K562 (cell line): ENCODE measurements around the gene TUBG2. TPM values are rescaled to one million over a fixed set of nuclear protein-coding genes. Genes with fewer than 3 reads are reported as not detected.

Source experiments
- ATAC-seq: fragments of 200-7000 bp; cut with Tn5 transposase; 3 replicates; pipeline ENCODE4 v1.9.1; 2020; ENCODE audit warnings: moderate library complexity
- Bru-seq: library from RNA; stranded (reverse); fragments of 400-500 nt; gene quantifications from one replicate; lab custom pipeline; 2021; lab: Mats Ljungman, UMichigan
- BruChase-seq, 2 experiments: library from RNA; stranded (reverse); fragments of 400-500 nt; gene quantifications; one replicate each; lab custom pipeline; 2021; lab: Mats Ljungman, UMichigan
- BruUV-seq: library from RNA; stranded (reverse); fragments of 400-500 nt; replicated peaks from 2 replicates; lab custom pipeline; 2021; lab: Mats Ljungman, UMichigan
- CTCF ChIA-PET: fragments of 300-600 bp; formaldehyde crosslinking; extraction: SDS; loops from one replicate; lab custom pipeline; 2021; ENCODE audit warnings: low intra/inter-chr PET ratio; lab: Yijun Ruan, JAX
- POLR2A ChIA-PET: fragments of 300-600, 350-650 bp; sonication (Branson Sonifier 250); formaldehyde crosslinking; extraction: SDS; loops from one replicate; lab custom pipeline; 2021; ENCODE audit warnings: antibody characterized with exemption, inconsistent platforms; lab: Yijun Ruan, JAX
- DNase-seq, 4 experiments: peaks; one replicate each; pipeline versions ENCODE4 v3.0.0 to v3.0.0-alpha.2; 2011 to 2018; ENCODE audit warnings: low spot score in 3 of 4, mixed read lengths in 3 of 4; ENCODE audit errors: extremely low read depth in 1 of 4
- FAIRE-seq: peaks from 2 replicates; lab custom pipeline; 2011; peaks lifted over from hg19 to GRCh38; lab: Jason Lieb, UNC
- H2AFZ ChIP-seq: 2 replicates; pipeline ENCODE4 v1.6.0; 2011; ENCODE audit warnings: low read depth, low read length, control low read depth, inconsistent platforms
- H3K27ac ChIP-seq: fragments of 200-600 bp; 3 replicates; pipeline ENCODE4 v1.8.0; 2011; ENCODE audit warnings: low read depth, mild to moderate bottlenecking, control low read depth, inconsistent platforms, low read length, moderate library complexity, mixed read lengths; ENCODE audit errors: extremely low read depth
- H3K27me3 ChIP-seq, 2 experiments: fragments of 300-600 bp in 1 of 2; 2 replicates in 1 of 2; 3 replicates in 1 of 2; pipeline versions ENCODE4 v1.6.0 to v1.8.0; 2011; ENCODE audit warnings: inconsistent platforms in 2 of 2, low read length in 2 of 2, mild to moderate bottlenecking in 1 of 2, mixed read lengths in 1 of 2, moderate library complexity in 1 of 2; ENCODE audit not compliant: control insufficient read depth in 2 of 2, insufficient read depth in 2 of 2
- H3K36me3 ChIP-seq: fragments of 300-600 bp; 3 replicates; pipeline ENCODE4 v1.8.0; 2011; ENCODE audit warnings: mild to moderate bottlenecking, low read length, inconsistent platforms; ENCODE audit not compliant: control insufficient read depth, insufficient read depth
- H3K4me1 ChIP-seq, 2 experiments: fragments of 200-600 bp in 1 of 2; replicated peaks in 1 of 2; 2 replicates in 1 of 2; 3 replicates in 1 of 2; pipeline versions ENCODE4 v1.5.1 to v1.8.0; 2011; ENCODE audit warnings: inconsistent platforms in 2 of 2, low read length in 2 of 2, mild to moderate bottlenecking in 1 of 2, mixed read lengths in 1 of 2, moderate library complexity in 1 of 2; ENCODE audit not compliant: control insufficient read depth in 2 of 2, insufficient read depth in 2 of 2
- H3K4me2 ChIP-seq: 2 replicates; pipeline ENCODE4 v1.6.1; 2011; ENCODE audit warnings: low read length, control low read depth, inconsistent platforms, mixed read lengths; ENCODE audit not compliant: insufficient read depth
- H3K4me3 ChIP-seq: fragments of 200-600 bp; sonication (generic), shearing (Covaris generic); 2 replicates; pipeline ENCODE4 v1.5.1; 2016; ENCODE audit warnings: control low read depth, inconsistent platforms
- H3K79me2 ChIP-seq: fragments of 200-600 bp; 3 replicates; pipeline ENCODE4 v1.8.0; 2011; ENCODE audit warnings: low read length, inconsistent platforms; ENCODE audit not compliant: control insufficient read depth, insufficient read depth
- H3K9ac ChIP-seq, 2 experiments: 2 replicates each; pipeline versions ENCODE4 v1.6.0 to v1.6.1; 2011; ENCODE audit warnings: low read depth in 2 of 2, low read length in 2 of 2, control low read depth in 1 of 2, inconsistent platforms in 1 of 2, mild to moderate bottlenecking in 1 of 2, mixed read lengths in 1 of 2; ENCODE audit not compliant: insufficient read depth in 1 of 2
- H3K9me1 ChIP-seq: one replicate; pipeline ENCODE4 v1.6.0; 2011; ENCODE audit warnings: inconsistent platforms, mild to moderate bottlenecking, low read length, moderate library complexity; ENCODE audit not compliant: control insufficient read depth, insufficient read depth
- H3K9me3 ChIP-seq: replicated peaks from 2 replicates; pipeline ENCODE4 v1.5.1; 2011; ENCODE audit warnings: low read depth, low read length, inconsistent platforms; ENCODE audit not compliant: control insufficient read depth, insufficient read depth
- H4K20me1 ChIP-seq: replicated peaks from 2 replicates; pipeline ENCODE4 v1.6.1; 2011; ENCODE audit warnings: low read length, inconsistent platforms, mixed read lengths; ENCODE audit not compliant: control insufficient read depth, insufficient read depth
- HNRNPL ChIP-seq: fragments of 200-400 bp; formaldehyde crosslinking; IDR thresholded peaks from 2 replicates; pipeline ENCODE4 v1.6.1; 2017; ENCODE audit warnings: low read depth, mild to moderate bottlenecking, low read length
- ZNF507 ChIP-seq: conservative IDR thresholded peaks from 2 replicates; pipeline ENCODE4 v1.6.1; 2017; ENCODE audit warnings: missing genetic modification characterization, missing compliant biosample characterization
- WGBS: fragments of 100-300 bp; shearing (Covaris generic); methylation state at CpG from one replicate; pipeline ENCODE4 v1.1.6; 2016; ENCODE audit warnings: low coverage, mixed read lengths; ENCODE audit not compliant: insufficient coverage; ENCODE audit errors: missing lambda C conversion rate; 5-methylcytosine and 5-hydroxymethylcytosine counted together
- in situ Hi-C: fragments of 300-500 bp; cut with MboI; formaldehyde crosslinking; loops from 4 replicates; pipeline ENCODE4 v1.15.0; 2018; ENCODE audit warnings: inconsistent platforms, mixed read lengths
- intact Hi-C: fragments of 100-400 bp; cut with micrococcal nuclease; formaldehyde crosslinking; loops from 2 replicates; pipeline ENCODE4 v1.14.2; 2022
- long read RNA-seq, 3 experiments: library from polyadenylated mRNA in 2 of 3; library from RNA in 1 of 3; unstranded in 2 of 3; stranded (forward) in 1 of 3; transcript quantifications; one replicate each; pipeline ENCODE4 v2.0.0, GENCODE V29; 2019 to 2022
- polyA minus RNA-seq, 3 experiments: library from RNA; depleted of rRNA, polyadenylated mRNA; stranded (reverse); fragments of >200 nt; gene quantifications; 2 replicates each; pipeline ENCODE4 v1.2.3, GENCODE V29; 2011
- polyA plus RNA-seq, 8 experiments: library from polyadenylated mRNA; depleted of rRNA in 4 of 8; stranded (reverse) in 5 of 8; unstranded in 3 of 8; fragments of >200 nt; fragmentation: Nextera tagmentation in 2 of 8; fragmentation: Illumina TruSeq in 1 of 8; extraction: Ambion mirVana in 2 of 8; extraction: Trizol in 1 of 8; gene quantifications; 2 replicates each; pipeline versions ENCODE4 v1.2.1 to v1.2.3, GENCODE V29; 2011 to 2014; ENCODE audit warnings: inconsistent platforms in 1 of 8, missing spikeins in 1 of 8
- total RNA-seq, 7 experiments: library from RNA; depleted of rRNA in 6 of 7; stranded (reverse); fragments of >200 nt in 6 of 7; fragmentation: Illumina TruSeq in 2 of 7; extraction: Trizol in 2 of 7; gene quantifications; 2 replicates each; pipeline versions ENCODE4 v1.2.1 to v1.2.3, GENCODE V29; 2011 to 2021; ENCODE audit warnings: low replicate concordance in 1 of 7

TUBG2 gene
- 1.1 TPM in 1 of 2 replicates, not detected in the other for total RNA-seq (2011; cell fraction: chromatin; rRNA removed; ENCODE audit: low replicate concordance)
- total RNA-seq (2011; cell fraction: nucleolus; rRNA removed), result 0.39 and 0.83 TPM in 2 replicates
- total RNA-seq (2011; cell fraction: nucleoplasm; rRNA removed), result 0.37 TPM in 1 of 2 replicates, not detected in the other
- total RNA-seq (2014; rRNA removed), result 0.09 and 0.12 TPM in 2 replicates
- total RNA-seq (2014; rRNA removed; fragmentation: Illumina TruSeq; extraction: Trizol), result not detected in 2 replicates
- 0.26 and 0.29 TPM in 2 replicates for total RNA-seq (2015; rRNA removed; fragmentation: Illumina TruSeq; extraction: Trizol)
- 0.78 and 0.80 TPM in 2 replicates for total RNA-seq (2021)
- 0.21 and 0.37 TPM in 2 replicates for polyA plus RNA-seq (2011; rRNA removed)
- 0.15 and 0.24 TPM in 2 replicates for polyA plus RNA-seq (2011; cell fraction: cytosol; rRNA removed)
- 0.91 and 2.0 TPM in 2 replicates for polyA plus RNA-seq (2011; cell fraction: nucleus; rRNA removed)
- 0.35 and 0.40 TPM in 2 replicates for polyA plus RNA-seq (2012)
- 0.24 and 0.35 TPM in 2 replicates for polyA plus RNA-seq (2014; fragmentation: Illumina TruSeq; extraction: Trizol)
- under 1 TPM; 0.15 to 0.34 TPM for polyA plus RNA-seq (2014; fragmentation: Nextera tagmentation; extraction: Ambion mirVana)
- not detected in 2 replicates for polyA plus RNA-seq (2014; rRNA removed)
- 0.11 and 0.15 TPM in 2 replicates for polyA minus RNA-seq (2011; rRNA and poly(A)+ RNA removed)
- polyA minus RNA-seq (2011; cell fraction: cytosol; rRNA and poly(A)+ RNA removed), result 0.86 and 1.6 TPM in 2 replicates
- 0.33 TPM in 1 of 2 replicates, not detected in the other for polyA minus RNA-seq (2011; cell fraction: nucleus; rRNA and poly(A)+ RNA removed)
- Bru-seq, nascent RNA, result percentile 24 among the genes with signal in this experiment
- BruChase-seq, experiment 1, labeled RNA remaining after a 2-hour chase, result percentile 10 among the genes with signal in this experiment
- BruChase-seq, experiment 2, labeled RNA remaining after a 6-hour chase, result percentile 28 among the genes with signal in this experiment
- long read RNA-seq, experiment 1, result 0 reads
- long read RNA-seq, experiment 2, partial matches to known transcripts, result 0 of 1 reads
- long read RNA-seq, experiment 2, other reads (novel, unspliced or antisense), result 1 of 1 reads
- long read RNA-seq, experiment 3, result 0 reads

GRCh38 chr17:42659079-42659931 is at the start of gene TUBG2:
Gene TUBG2 (plus strand): TSS chr17:42659284. CDS start chr17:42659504, 220 bp downstream.
- H3K9ac ChIP-seq, result peak within 1 kb of the TSS in 1 of 2 experiments; percentile 32; a peak in 1 of 4 replicates
- no peaks in the 10 kb centered on the region for H3K27me3 ChIP-seq
- no peak within 1 kb of the TSS for H3K4me2 ChIP-seq
- DNase-seq (no peak), FAIRE-seq (no peak), ATAC-seq (no peak)
- H3K9me3 ChIP-seq, result no peaks in the 10 kb centered on the region
- BruUV-seq, result no TSS peak
- H3K9me1 ChIP-seq, result no peaks in the 10 kb centered on the region
- intact Hi-C loops, result no loop called here
- H4K20me1 ChIP-seq, result no peaks in the 10 kb centered on the region
- ChIA-PET POLR2A (interaction anchor here (1.1 kb wide), 1 partner anchor 17 kb away, joined by 4 read pairs; the partner anchor contains the start of gene PLEKHH3), CTCF (no interaction called here)
- no peak within 1 kb of the TSS for H3K27ac ChIP-seq
- H3K36me3 ChIP-seq, result no peaks in the 10 kb centered on the region
- no peak within 1 kb of the TSS for H2AFZ ChIP-seq
- 91% methylated on average over 28 of the region's 59 CpGs for WGBS
- peaks cover 14 to 18% of the 10 kb centered on the region in 2 experiments for H3K4me1 ChIP-seq
- no peak within 1 kb of the TSS for H3K4me3 ChIP-seq
- TF ChIP-seq ZNF507, result no peak
- 0 out of 2 replicates have a peak, but pooled peaks have one; percentile 25 for TF ChIP-seq HNRNPL
- H3K79me2 ChIP-seq, result no peaks in the 10 kb centered on the region
- in situ Hi-C loops, result no loop called here
